GM12891 (cell line): ENCODE results near the gene EIF3I.

Experiments used
- POLR2A ChIP-seq: IDR thresholded peaks from 2 replicates; pipeline ENCODE4 v1.6.1; 2011; ENCODE audit warnings: low read depth, low read length, control low read depth
- POLR2AphosphoS5 ChIP-seq: IDR thresholded peaks from 2 replicates; pipeline ENCODE4 v1.6.1; 2011; ENCODE audit warnings: low read depth, low read length, control low read depth
- SPI1 ChIP-seq: IDR thresholded peaks from 2 replicates; pipeline ENCODE4 v1.6.1; 2011; ENCODE audit warnings: low read depth, low read length, control low read depth

DNA sequence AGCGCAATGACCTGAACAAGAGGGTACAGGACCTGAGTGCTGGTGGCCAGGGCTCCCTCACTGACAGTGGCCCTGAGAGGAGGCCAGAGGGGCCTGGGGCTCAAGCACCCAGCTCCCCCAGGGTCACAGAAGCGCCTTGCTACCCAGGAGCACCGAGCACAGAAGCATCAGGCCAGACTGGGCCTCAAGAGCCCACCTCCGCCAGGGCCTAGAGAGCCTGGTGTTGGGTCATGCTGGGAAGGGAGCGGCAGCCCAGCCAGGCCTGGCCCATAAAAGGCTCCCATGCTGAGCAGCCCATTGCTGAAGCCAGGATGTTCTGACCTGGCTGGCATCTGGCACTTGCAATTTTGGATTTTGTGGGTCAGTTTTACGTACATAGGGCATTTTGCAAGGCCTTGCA lies 27.2 kb upstream of the EIF3I start:
- no peak for TF ChIP-seq SPI1
- no peak for TF ChIP-seq POLR2A
- TF ChIP-seq POLR2AphosphoS5 = peak; percentile 73
